H1 (cell line): ENCODE results near the gene SURF1. TPM values are rescaled to one million over a fixed set of nuclear protein-coding genes. Genes with fewer than 3 reads are reported as not detected.

ENCODE experiments used
- CTCF ChIA-PET: fragments of 300-600 bp; sonication (Branson Sonifier 250); formaldehyde crosslinking; loops from one replicate; lab custom pipeline; 2021; ENCODE audit not compliant: partially characterized antibody; lab: Charles Lee
- POLR2A ChIA-PET: fragments of 300-600 bp; sonication (Branson Sonifier 250); formaldehyde crosslinking; loops from one replicate; lab custom pipeline; 2021; ENCODE audit warnings: inconsistent platforms; ENCODE audit not compliant: partially characterized antibody; lab: Charles Lee
- DNase-seq, 2 experiments: peaks; one replicate each; pipeline versions ENCODE4 v3.0.0 to v3.0.0-alpha.2; 2010 to 2022; ENCODE audit warnings: low spot score in 2 of 2, low read depth in 1 of 2, mixed read lengths in 1 of 2
- FAIRE-seq: peaks from 2 replicates; lab custom pipeline; 2011; peaks lifted over from hg19 to GRCh38; lab: Jason Lieb, UNC
- H2AFZ ChIP-seq: 2 replicates; pipeline ENCODE4 v1.8.1; 2012; ENCODE audit warnings: low read length, inconsistent platforms
- H2AK5ac ChIP-seq: 2 replicates; pipeline ENCODE4 v1.6.1; 2013; ENCODE audit warnings: low read depth, low read length
- H2BK120ac ChIP-seq: replicated peaks from 2 replicates; pipeline ENCODE3; 2013; ENCODE audit warnings: low read depth, low read length, inconsistent platforms
- H2BK12ac ChIP-seq: 2 replicates; pipeline ENCODE4 v1.6.1; 2013; ENCODE audit warnings: low read depth, low read length
- H2BK15ac ChIP-seq: 2 replicates; pipeline ENCODE4 v1.6.1; 2013; ENCODE audit warnings: low read length
- H2BK20ac ChIP-seq: 2 replicates; pipeline ENCODE4 v1.6.1; 2013; ENCODE audit warnings: low read length
- H2BK5ac ChIP-seq: 2 replicates; pipeline ENCODE4 v1.6.1; 2013; ENCODE audit warnings: low read depth, low read length
- H3K14ac ChIP-seq: 2 replicates; pipeline ENCODE4 v1.6.1; 2013; ENCODE audit warnings: inconsistent platforms; ENCODE audit not compliant: insufficient read length
- H3K18ac ChIP-seq: 2 replicates; pipeline ENCODE4 v1.6.1; 2013; ENCODE audit warnings: low read length; ENCODE audit errors: extremely low read depth
- H3K23ac ChIP-seq: 2 replicates; pipeline ENCODE4 v1.6.1; 2013; ENCODE audit warnings: inconsistent platforms; ENCODE audit not compliant: insufficient read length
- H3K23me2 ChIP-seq: 2 replicates; pipeline ENCODE4 v1.6.1; 2013; ENCODE audit warnings: low read depth, low read length
- H3K27ac ChIP-seq: 2 replicates; pipeline ENCODE4 v1.6.1; 2011; ENCODE audit warnings: low read depth, low read length, inconsistent platforms
- H3K27me3 ChIP-seq, 4 experiments: replicated peaks in 1 of 4; 1 replicate in 1 of 4; 2 replicates in 3 of 4; pipeline versions ENCODE4 v1.6.1 to v1.8.1; 2011 to 2013; ENCODE audit warnings: low read length in 3 of 4, mild to moderate bottlenecking in 3 of 4, inconsistent platforms in 2 of 4, mixed read lengths in 2 of 4, moderate library complexity in 1 of 4; ENCODE audit not compliant: control insufficient read depth in 3 of 4, insufficient read depth in 3 of 4; ENCODE audit errors: extremely low read depth in 1 of 4
- H3K36me3 ChIP-seq, 4 experiments: 2 replicates each; pipeline versions ENCODE4 v1.6.1 to v1.8.1; 2011 to 2013; ENCODE audit warnings: mild to moderate bottlenecking in 4 of 4, low read length in 3 of 4, moderate library complexity in 2 of 4, control low read depth in 1 of 4, inconsistent platforms in 1 of 4; ENCODE audit not compliant: insufficient read depth in 4 of 4, control insufficient read depth in 2 of 4
- H3K4ac ChIP-seq: replicated peaks from 2 replicates; pipeline ENCODE3; 2013; ENCODE audit warnings: low read length, low read depth, mixed read lengths, inconsistent platforms; ENCODE audit not compliant: insufficient read length
- H3K4me1 ChIP-seq, 4 experiments: replicated peaks in 1 of 4; 1 replicate in 1 of 4; 2 replicates in 3 of 4; pipeline versions ENCODE4 v1.6.1 to v1.8.1; 2011 to 2013; ENCODE audit warnings: low read length in 3 of 4, inconsistent platforms in 2 of 4, mixed read lengths in 1 of 4; ENCODE audit not compliant: insufficient read depth in 4 of 4, control insufficient read depth in 3 of 4
- H3K4me2 ChIP-seq, 2 experiments: 2 replicates each; pipeline versions ENCODE4 v1.6.1 to v1.8.1; 2011 to 2013; ENCODE audit warnings: low read depth in 2 of 2, low read length in 2 of 2, control low read depth in 1 of 2, inconsistent platforms in 1 of 2, mild to moderate bottlenecking in 1 of 2; ENCODE audit not compliant: insufficient read depth in 1 of 2
- H3K4me3 ChIP-seq, 4 experiments: fragments of 200-600, 300-600 bp in 1 of 4; sonication (generic), shearing (Covaris generic), sonication (Bioruptor Twin) in 1 of 4; 2 replicates each; pipeline versions ENCODE4 v1.5.1 to v1.8.1; 2011 to 2016; ENCODE audit warnings: low read length in 4 of 4, low read depth in 3 of 4, control low read depth in 2 of 4, inconsistent platforms in 2 of 4, mild to moderate bottlenecking in 2 of 4, mixed read lengths in 1 of 4, moderate library complexity in 1 of 4; ENCODE audit not compliant: insufficient read depth in 2 of 4; ENCODE audit errors: extremely low read depth in 1 of 4
- H3K56ac ChIP-seq: replicated peaks from 2 replicates; pipeline ENCODE3; 2013; ENCODE audit warnings: low read depth, mild to moderate bottlenecking, mixed read lengths, low read length, inconsistent platforms; ENCODE audit not compliant: insufficient read length
- H3K79me1 ChIP-seq: 2 replicates; pipeline ENCODE4 v1.6.1; 2013; ENCODE audit warnings: low read depth, low read length, control low read depth
- H3K79me2 ChIP-seq, 2 experiments: 2 replicates each; pipeline versions ENCODE4 v1.6.1 to v1.8.1; 2012 to 2013; ENCODE audit warnings: low read length in 2 of 2, mild to moderate bottlenecking in 2 of 2, inconsistent platforms in 1 of 2; ENCODE audit not compliant: insufficient read depth in 2 of 2, control insufficient read depth in 1 of 2
- H3K9ac ChIP-seq, 4 experiments: replicated peaks in 1 of 4; 1 replicate in 1 of 4; 2 replicates in 3 of 4; pipeline versions ENCODE4 v1.6.1 to v1.8.1; 2011 to 2013; ENCODE audit warnings: low read depth in 3 of 4, low read length in 3 of 4, control low read depth in 2 of 4, mild to moderate bottlenecking in 2 of 4, moderate library complexity in 2 of 4, inconsistent platforms in 1 of 4; ENCODE audit errors: extremely low read depth in 1 of 4
- H3K9me3 ChIP-seq, 2 experiments: 2 replicates each; pipeline versions ENCODE4 v1.6.1 to v1.8.1; 2012 to 2013; ENCODE audit warnings: mild to moderate bottlenecking in 2 of 2, moderate library complexity in 2 of 2, control low read depth in 1 of 2, inconsistent platforms in 1 of 2, low read depth in 1 of 2, low read length in 1 of 2, mixed read lengths in 1 of 2; ENCODE audit not compliant: insufficient read depth in 2 of 2
- H4K20me1 ChIP-seq, 2 experiments: replicated peaks in 1 of 2; 2 replicates each; pipeline versions ENCODE3 to v1.8.1; 2011 to 2013; ENCODE audit warnings: inconsistent platforms in 2 of 2, low read length in 2 of 2, mild to moderate bottlenecking in 1 of 2; ENCODE audit not compliant: insufficient read depth in 2 of 2, control insufficient read depth in 1 of 2
- H4K5ac ChIP-seq: 2 replicates; pipeline ENCODE4 v1.6.1; 2013; ENCODE audit warnings: low read length, low read depth, mixed read lengths, inconsistent platforms; ENCODE audit not compliant: insufficient read length
- H4K8ac ChIP-seq: 2 replicates; pipeline ENCODE4 v1.8.0; 2013; ENCODE audit warnings: mild to moderate bottlenecking, moderate library complexity, low read length, inconsistent platforms; ENCODE audit not compliant: insufficient read depth; ENCODE audit errors: extremely low read depth
- H4K91ac ChIP-seq: replicated peaks from 2 replicates; pipeline ENCODE3; 2013; ENCODE audit warnings: low read length, mixed read lengths, inconsistent platforms; ENCODE audit not compliant: insufficient read length
- ASH2L ChIP-seq: fragments of 200-600, 300-600 bp; sonication (generic); IDR thresholded peaks from one replicate; pipeline ENCODE4 v1.7.1; 2017; ENCODE audit warnings: low read length
- HDAC2 ChIP-seq, 2 experiments: fragments of 300-600 bp in 1 of 2; sonication (generic) in 1 of 2; IDR thresholded peaks; 2 replicates each; pipeline ENCODE4 v1.6.1; 2011 to 2012; ENCODE audit warnings: low read depth in 2 of 2, low read length in 2 of 2, mild to moderate bottlenecking in 2 of 2, moderate library complexity in 2 of 2, borderline replicate concordance in 1 of 2, inconsistent platforms in 1 of 2
- NANOG ChIP-seq: IDR thresholded peaks from 2 replicates; pipeline ENCODE4 v1.6.1; 2011; ENCODE audit warnings: low read length, low read depth, mild to moderate bottlenecking, inconsistent platforms; ENCODE audit not compliant: insufficient read depth, poor library complexity, severe bottlenecking
- PHF8 ChIP-seq: fragments of 200-600 bp; sonication (generic); conservative IDR thresholded peaks from 2 replicates; pipeline ENCODE4 v1.7.1; 2012; ENCODE audit warnings: low read depth, mild to moderate bottlenecking, inconsistent platforms, low read length, moderate library complexity
- POU5F1 ChIP-seq: IDR thresholded peaks from 2 replicates; pipeline ENCODE4 v1.6.1; 2011; ENCODE audit warnings: low read depth, mild to moderate bottlenecking, low read length, moderate library complexity
- RFX5 ChIP-seq: IDR thresholded peaks from 2 replicates; pipeline ENCODE4 v1.6.1; 2011; ENCODE audit warnings: low read depth, low read length, improper control_type of control experiment, borderline replicate concordance
- SP1 ChIP-seq: IDR thresholded peaks from 2 replicates; pipeline ENCODE4 v1.6.1; 2011; ENCODE audit warnings: low read depth, low read length
- SP4 ChIP-seq: IDR thresholded peaks from 2 replicates; pipeline ENCODE4 v1.6.1; 2012; ENCODE audit warnings: low read length, inconsistent platforms
- SUZ12 ChIP-seq: fragments of 200-600 bp; sonication (generic); IDR thresholded peaks from 2 replicates; pipeline ENCODE4 v1.6.1; 2012; ENCODE audit warnings: mild to moderate bottlenecking, inconsistent platforms, low read length, moderate library complexity, mixed read lengths
- TCF12 ChIP-seq: IDR thresholded peaks from 2 replicates; pipeline ENCODE4 v1.6.1; 2011; ENCODE audit warnings: low read depth, mild to moderate bottlenecking, low read length
- TEAD4 ChIP-seq: IDR thresholded peaks from 2 replicates; pipeline ENCODE4 v1.6.1; 2012; ENCODE audit warnings: low read depth, low read length, inconsistent platforms, mixed read lengths
- YY1 ChIP-seq: IDR thresholded peaks from 2 replicates; pipeline ENCODE4 v1.6.1; 2011; ENCODE audit warnings: low read depth, mild to moderate bottlenecking, low read length
- WGBS, 2 experiments: shearing (Covaris generic) in 1 of 2; methylation state at CpG; one replicate each; pipeline versions ENCODE4 v1.1.6 to v1.1.7; 2013 to 2015; ENCODE audit warnings: low lambda C conversion rate in 2 of 2, mixed read lengths in 2 of 2, inconsistent platforms in 1 of 2, low coverage in 1 of 2, missing lambda C conversion rate in 1 of 2; ENCODE audit not compliant: insufficient replicate concordance in 2 of 2, insufficient coverage in 1 of 2, insufficient read length in 1 of 2; ENCODE audit errors: extremely low coverage in 1 of 2, missing lambda C conversion rate in 1 of 2; 5-methylcytosine and 5-hydroxymethylcytosine counted together
- polyA plus RNA-seq, 7 experiments: library from polyadenylated mRNA; depleted of rRNA in 3 of 7; stranded (reverse) in 5 of 7; unstranded in 2 of 7; fragments of >200 nt in 5 of 7; fragments of 200-250 nt in 2 of 7; gene quantifications; 1 replicate in 5 of 7; 2 replicates in 1 of 7; 4 replicates in 1 of 7; pipeline versions ENCODE4 v1.2.1 to v1.2.3, GENCODE V29; 2011 to 2013; ENCODE audit warnings: missing spikeins in 2 of 7, mixed read lengths in 2 of 7
- total RNA-seq: library from RNA; stranded (reverse); fragmentation: NEBNext Ultra II Directional; extraction: Animal tissue kit (Norgen Biotek cat#: 25700); gene quantifications from 2 replicates; pipeline ENCODE4 v1.2.1, GENCODE V29; 2021
- TF ChIP-seq, protein P1 (sequence below): IDR thresholded peaks from 2 replicates; pipeline ENCODE4 v1.6.1; 2011; ENCODE audit warnings: low read length, improper control_type of control experiment

SURF1 gene
- total and polyA plus RNA-seq, 2 of the 8 experiments (the other 6 are each of a cell fraction or from before 2014, with no cell fraction given) = 43.1 to 44.7 TPM

DNA sequence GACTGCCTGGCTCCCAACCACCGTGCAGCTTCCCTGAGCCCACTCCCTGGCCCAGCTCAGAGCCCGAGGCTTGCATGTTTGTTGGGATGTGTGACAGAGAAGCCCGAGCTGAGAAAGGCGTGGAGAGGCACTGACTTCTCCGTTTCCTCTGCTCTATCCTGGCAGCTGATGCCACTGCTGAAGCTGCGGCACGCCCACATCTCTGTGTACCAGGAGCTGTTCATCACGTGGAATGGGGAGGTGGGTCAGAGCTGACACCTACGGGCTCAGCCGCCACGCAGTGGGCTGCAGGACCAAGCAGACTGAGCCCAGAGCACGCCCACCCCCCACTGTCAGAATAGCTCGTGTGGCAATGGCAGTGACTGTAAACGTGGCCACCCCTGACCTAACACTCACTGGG is 29.2 kb upstream of the SURF1 start:
- Histone ChIP-seq H3K79me2 (no peaks in the 10 kb centered on the region), H3K4me1 (no peaks in the 10 kb centered on the region; a peak in 1 of 7 replicates), H3K18ac (no peak overlapping the region), H3K9ac (no peak overlapping the region), H3K4me2 (no peak overlapping the region), H3K9me3 (peaks cover 0 to 11% of the 10 kb centered on the region in 2 experiments; a peak in 2 of 4 replicates), H2BK12ac (no peak overlapping the region), H4K20me1 (peaks cover 0 to 15% of the 10 kb centered on the region in 2 experiments), H4K5ac (no peak overlapping the region), H4K8ac (no peak overlapping the region), H3K4ac (no peak overlapping the region), H3K14ac (no peak overlapping the region), H3K23ac (no peak overlapping the region), H3K56ac (no peak overlapping the region), H2BK15ac (no peak overlapping the region), H2BK120ac (no peak overlapping the region), H3K36me3 (no peaks in the 10 kb centered on the region; a peak in 1 of 8 replicates), H2BK5ac (no peak overlapping the region), H3K27me3 (peaks cover 0 to 2% (median 0%) of the 10 kb centered on the region in 4 experiments; a peak in 1 of 7 replicates), H3K23me2 (peaks cover 16% of the 10 kb centered on the region; the same call in 1 of the 2 replicates), H3K79me1 (no peaks in the 10 kb centered on the region), H3K27ac (no peak overlapping the region), H2BK20ac (no peak overlapping the region), H3K4me3 (no peak overlapping the region), H2AK5ac (no peak overlapping the region), H4K91ac (no peak overlapping the region), H2AFZ (no peak overlapping the region)
- FAIRE-seq = no peak
- CTCF ChIA-PET = interaction anchor here (0.5 to 4.7 kb wide), 5 partner anchors 11 to 111 kb away, joined by 3 to 52 read pairs (median 4); no protein-coding TSS in a partner anchor
- POLR2A ChIA-PET = interaction anchor here (1.0 to 1.6 kb wide), 5 partner anchors 11 to 37 kb away, joined by 3 to 5 read pairs (median 3); partner anchors contain the start of genes MED22, REXO4 and RPL7A
- WGBS, 2 experiments = 83% methylated on average over 13 of the region's 14 CpGs; no CpG with 5 or more reads in 1 of the 2 experiments
- DNase-seq = no peak
- TF ChIP-seq SUZ12 = no peak
- TF ChIP-seq SP1 = no peak
- TF ChIP-seq ASH2L = no peak
- no peak for TF ChIP-seq SP4
- no peak for TF ChIP-seq NANOG
- no peak for TF ChIP-seq TEAD4
- TF ChIP-seq, protein P1, sequence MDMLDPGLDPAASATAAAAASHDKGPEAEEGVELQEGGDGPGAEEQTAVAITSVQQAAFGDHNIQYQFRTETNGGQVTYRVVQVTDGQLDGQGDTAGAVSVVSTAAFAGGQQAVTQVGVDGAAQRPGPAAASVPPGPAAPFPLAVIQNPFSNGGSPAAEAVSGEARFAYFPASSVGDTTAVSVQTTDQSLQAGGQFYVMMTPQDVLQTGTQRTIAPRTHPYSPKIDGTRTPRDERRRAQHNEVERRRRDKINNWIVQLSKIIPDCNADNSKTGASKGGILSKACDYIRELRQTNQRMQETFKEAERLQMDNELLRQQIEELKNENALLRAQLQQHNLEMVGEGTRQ = no peak
- no peak for TF ChIP-seq RFX5
- TF ChIP-seq HDAC2 (IDR thresholded peaks at IDR 0.05; ENCODE audit: borderline replicate concordance in 1 of 2, low read depth in 2 of 2, low read length in 2 of 2) = no peak
- no peak for TF ChIP-seq TCF12
- TF ChIP-seq YY1 = no peak
- TF ChIP-seq PHF8 = no peak
- TF ChIP-seq POU5F1 = no peak
